ENCODE measurements around the gene PSG6.
"Not testable (repeated sequence)": the region's sequence is repeated elsewhere in the genome, so short reads cannot be mapped to it uniquely, and the experiment has no call there.

PSG6 gene

DNA sequence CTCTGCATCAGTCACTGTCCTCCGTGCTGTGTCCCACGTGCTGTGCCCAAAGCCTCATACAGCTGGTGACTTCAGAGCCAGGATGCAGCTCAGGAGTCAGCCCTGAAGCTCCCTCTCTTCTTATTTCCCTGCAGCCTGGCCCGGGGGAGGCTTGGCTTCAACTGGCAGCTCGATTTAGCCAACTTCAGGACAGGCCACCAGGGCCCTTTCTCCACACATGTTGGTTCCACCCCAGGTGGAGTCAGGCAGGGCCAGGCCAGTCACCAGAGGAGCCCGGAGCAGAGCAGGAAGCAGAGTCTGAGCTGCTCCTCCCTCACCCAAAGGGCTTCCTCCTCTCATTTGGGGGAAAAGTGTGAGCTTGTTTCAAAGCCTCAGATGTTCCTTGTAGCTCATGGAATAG is 11.5 kb downstream of the PSG6 start:
- DNase-seq, result not testable (repeated sequence)

DNA sequence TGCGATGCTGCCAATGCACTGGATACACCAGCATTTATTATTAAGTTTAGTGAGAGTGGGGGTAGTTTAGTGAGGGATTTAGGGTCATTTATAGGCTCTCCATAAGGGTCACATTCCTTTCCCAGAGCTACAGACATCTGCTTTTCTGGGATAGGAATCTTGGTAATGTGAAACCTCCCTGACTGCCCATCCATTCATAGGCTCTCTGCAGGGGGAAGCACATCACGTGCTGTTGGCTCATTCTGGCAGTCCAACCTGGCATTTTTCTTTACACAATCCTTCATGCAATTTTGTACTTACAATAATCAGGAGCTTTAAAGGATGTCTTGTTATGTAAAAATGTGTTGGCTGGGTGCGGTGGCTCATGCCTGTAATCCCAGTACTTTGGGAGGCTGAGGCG is 17.1 kb downstream of the PSG6 start:
- DNase-seq, result not testable (repeated sequence)

DNA sequence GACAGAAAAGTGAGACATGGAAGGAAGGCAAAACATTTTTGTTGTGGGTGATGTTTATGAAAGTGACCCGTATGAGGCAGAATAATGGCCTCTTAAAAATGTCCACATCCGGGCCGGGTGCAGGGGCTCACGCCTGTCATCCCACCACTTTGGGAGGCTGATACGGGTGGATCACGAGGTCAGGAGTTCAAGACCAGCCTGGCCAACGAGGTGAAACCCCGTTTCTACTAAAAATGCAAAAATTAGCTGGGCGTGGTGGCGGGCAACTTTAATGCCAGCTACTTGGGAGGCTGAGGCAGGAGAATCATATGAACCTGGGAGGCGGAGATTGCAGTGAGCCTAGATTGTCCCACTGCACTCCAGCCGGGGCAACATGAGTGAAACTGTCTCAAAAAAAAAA is 18.0 kb downstream of the PSG6 start:
- not testable (repeated sequence) for DNase-seq

DNA sequence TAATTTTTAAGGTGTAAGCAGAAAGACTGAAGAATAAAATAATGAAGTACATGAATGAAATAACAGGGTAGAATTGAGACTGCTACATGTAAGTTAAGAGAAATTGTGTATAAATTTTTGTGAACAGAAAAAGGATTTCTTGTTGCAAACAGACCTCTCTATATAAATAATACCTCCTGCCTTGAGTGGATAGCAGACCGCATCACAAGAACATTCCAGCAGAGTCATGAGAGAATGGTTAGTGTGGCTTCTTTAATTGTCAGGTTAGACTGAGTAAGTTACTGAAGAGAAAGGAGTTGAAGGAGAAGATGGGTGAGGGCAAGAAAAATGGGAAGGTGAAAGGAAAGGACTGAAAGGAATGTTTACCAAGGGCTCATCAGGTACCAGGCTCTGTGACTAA is 18.6 kb downstream of the PSG6 start:
- DNase-seq, result not testable (repeated sequence)

DNA sequence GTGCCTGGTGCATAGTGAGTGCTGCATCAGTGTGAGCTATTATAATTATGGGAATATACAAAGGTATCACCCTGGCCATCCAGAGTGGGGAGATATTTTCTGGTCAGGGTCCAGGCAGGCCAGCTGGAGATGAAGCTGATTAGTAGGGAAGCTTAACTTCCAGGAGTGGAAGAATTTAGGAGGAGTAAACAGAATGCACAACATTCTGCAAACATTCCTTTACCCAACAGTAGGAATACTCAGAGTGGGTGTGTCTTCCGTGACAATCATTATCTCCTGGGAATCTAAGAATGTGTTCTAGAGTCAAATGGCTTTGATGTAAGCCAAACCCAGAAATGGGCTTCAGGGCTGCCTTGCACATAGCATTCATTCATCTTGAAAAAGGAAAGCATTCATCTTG is 19.0 kb downstream of the PSG6 start:
- not testable (repeated sequence) for DNase-seq

DNA sequence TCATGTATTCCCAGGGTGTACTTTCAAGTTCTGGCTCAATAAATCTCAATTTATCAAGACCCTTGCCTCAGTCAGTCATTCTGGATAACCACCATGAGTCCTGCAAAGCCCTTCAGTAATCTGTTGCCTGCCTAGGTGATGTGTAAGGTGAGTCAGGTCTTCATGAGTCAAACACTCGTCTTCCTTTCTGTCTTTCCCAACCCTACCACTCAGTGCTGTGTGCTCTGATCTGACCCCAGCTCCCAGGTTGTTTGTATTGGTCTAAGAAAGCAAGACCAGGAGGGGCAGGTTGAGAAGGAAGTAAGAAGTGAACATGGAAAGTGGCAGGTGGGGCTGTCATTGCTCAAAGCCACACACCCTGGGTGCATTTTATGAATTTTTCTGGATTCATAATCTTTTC is 20.0 kb downstream of the PSG6 start:
- DNase-seq, result not testable (repeated sequence)

DNA sequence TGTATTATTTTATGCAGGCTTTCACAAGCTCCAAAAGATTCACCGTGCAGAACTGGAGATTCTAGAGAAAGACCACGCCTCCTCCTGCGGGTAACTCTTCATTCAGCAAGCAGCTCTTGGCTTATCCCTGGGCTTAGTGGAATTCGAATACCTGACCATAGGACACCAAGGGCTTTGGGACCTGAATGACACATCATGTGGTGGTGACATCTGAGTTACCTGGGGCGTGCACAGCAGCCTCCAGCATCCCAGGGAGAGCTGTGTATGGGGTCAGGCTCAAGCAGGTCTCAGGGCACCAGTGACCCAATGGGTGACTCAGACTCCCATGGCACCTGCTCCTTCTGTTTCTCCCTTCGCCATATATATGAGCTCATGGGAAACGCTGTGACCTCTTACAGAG is 27.2 kb downstream of the PSG6 start:
- DNase-seq, result not testable (repeated sequence)

DNA sequence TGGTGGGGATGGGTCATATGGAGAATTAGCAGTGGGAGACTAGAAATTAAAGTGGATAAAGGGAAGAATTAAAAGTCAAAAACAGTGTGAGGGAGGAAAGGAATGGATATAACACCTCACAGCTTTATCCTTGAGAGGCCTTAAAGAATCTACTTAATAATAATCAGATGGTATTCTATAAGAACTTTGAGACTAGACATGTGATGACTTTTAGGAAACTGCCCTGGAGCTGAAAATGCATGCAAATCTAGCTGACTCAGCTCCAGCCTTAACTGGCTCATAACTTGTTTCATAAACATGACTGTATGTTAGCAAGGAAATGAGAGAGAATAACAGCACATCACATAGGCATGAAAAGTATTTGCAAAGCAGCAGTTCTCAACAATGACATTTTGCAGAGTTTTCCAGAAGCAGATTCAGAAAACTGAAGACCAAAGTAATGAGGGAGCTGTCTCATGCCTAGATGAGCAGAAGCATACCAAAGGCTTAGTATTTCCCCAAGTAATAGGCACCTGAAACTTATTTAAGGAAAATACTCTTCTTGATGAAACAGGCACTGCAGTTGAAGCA is 29.7 kb downstream of the PSG6 start:
- not testable (repeated sequence) for DNase-seq

DNA sequence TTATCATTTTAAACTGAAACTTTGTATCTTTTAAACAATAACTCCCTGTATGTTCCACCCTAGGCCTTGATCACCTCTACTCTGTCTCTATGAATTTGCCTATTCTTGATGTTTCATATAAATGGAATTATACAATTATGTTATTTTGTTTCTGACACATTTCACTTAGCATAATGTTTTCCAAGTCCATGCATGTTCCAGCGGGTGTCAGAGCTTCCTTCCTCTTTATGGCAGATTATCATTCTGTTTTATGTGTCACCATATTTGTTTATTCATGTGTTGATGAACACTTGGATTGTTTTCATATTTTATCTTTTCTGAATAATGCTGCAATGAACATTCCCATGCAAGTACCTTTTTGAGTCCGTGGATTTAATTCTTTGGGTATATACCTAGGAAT is 35.0 kb downstream of the PSG6 start:
- DNase-seq, result not testable (repeated sequence)

DNA sequence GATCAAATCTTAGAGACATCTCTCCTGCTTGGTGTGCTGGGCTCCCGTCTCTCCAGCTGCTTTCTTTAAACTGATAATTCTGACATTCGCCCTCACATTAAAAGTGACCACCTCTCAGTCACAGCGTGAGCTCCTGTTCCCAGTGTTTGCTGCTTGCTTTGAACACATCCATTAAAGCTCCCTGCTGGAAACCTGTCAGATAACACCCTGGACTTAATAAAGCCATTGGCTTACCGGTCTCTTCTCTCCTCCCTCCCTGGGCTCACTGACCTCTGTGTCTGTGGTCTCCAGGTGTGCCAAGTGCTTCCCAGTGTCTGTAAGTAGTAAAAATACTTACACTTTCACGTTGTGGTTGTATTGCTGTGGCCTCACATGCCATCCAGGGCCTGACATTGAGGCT is 35.7 kb downstream of the PSG6 start:
- DNase-seq, result not testable (repeated sequence)

DNA sequence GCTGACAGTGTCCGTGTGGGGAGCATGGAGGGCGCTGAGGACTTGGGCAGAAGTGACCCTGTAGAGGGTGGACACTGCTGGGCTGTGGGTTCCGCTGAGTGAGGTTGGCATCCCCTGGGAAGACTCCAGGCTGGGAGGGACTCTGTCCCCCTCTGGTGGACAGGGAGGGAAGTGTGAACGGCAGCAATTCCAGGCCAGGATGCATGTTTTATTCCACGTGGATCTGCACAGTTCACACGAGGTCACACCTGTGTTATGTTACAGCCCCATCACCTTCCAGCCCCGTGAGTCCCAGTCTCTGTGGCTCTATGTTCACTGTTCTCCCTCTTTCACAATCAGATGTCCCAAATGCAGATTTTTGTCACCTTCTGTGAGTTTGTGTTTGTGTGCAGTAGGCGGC is 36.4 kb downstream of the PSG6 start:
- DNase-seq, result not testable (repeated sequence)

DNA sequence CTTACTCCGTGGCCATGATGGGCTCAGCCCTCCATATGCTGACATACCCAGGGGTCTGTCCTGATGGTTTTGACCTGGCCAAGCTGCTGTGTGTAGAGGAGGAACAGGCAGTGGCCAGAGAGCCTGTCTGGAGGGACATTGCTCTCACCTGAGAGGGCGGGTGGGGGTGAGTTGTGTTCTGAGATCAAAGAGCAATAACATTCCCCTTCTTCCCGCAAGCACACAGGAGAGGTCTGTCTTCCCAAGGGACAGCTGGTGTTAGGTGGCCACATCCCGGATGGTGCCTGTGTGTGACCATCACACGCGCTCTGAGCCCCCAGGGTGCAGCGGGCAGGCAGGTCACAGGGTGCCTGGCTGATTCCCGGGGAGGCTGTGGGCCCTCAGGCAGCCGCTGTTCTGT is 37.1 kb downstream of the PSG6 start:
- not testable (repeated sequence) for DNase-seq

DNA sequence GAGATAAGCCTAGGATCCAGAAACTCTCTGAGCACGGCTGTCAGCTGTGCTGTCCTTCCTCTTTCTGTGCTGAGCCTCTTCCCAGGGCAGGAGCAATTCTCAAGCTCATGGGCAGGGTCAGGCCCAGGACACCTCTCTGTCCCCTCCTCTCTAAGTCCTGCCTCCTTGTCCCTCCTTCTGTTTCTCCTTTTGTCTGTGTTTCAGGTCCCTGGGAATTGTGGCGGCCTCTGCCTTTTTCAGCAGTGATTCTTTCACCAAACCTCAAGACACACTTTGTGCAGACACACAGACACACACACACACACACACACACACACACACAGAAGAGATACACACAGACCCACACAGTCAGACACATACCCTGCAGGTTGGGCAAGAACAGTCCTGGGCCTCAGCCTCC is 38.1 kb downstream of the PSG6 start, which contains the start of gene PSG1:
Gene PSG1 (minus strand): TSS at position 101 of the 400 bp plus-strand sequence. CDS start 132 bp downstream, outside the sequence.
- DNase-seq, result no peak

DNA sequence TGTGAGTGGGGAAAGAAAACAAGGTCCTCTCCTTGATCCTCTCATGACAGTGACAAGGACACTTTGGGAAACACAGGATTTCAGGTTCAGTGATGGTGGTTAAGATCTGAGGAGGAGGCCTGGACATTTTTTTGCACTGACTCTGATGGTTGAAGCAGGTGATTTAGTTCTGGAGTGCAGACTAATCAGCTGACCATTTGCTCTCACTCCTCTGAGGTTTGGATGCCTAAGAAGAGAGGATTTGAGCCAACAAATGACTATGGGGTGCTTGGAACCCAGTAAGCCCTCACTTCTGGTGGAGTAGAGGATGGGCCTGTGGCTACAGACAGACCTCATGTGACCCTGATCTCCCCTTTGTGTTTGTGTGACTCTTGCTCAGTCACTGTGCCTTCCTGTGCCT is 41.1 kb downstream of the PSG6 start:
- not testable (repeated sequence) for DNase-seq

DNA sequence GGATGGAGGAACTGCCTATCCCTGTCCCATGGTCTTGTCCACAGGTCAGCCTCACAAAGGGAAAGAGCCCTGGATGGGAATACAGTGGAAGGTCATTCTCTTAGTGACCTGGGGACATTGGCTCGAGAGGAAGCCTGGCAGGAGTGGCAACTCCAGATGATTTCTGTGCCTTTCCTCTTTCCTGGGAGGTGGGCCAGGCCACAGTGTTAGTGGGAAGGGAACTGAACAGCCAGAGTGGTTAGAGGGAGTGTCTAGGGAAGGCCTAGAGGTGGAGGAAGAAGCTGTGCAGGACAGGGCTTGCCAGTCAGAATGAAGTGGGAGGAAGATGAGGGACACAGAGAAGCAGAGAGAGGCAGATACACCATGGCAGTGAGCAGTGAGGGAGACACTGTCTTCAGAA is 41.8 kb downstream of the PSG6 start:
- DNase-seq, result not testable (repeated sequence)

DNA sequence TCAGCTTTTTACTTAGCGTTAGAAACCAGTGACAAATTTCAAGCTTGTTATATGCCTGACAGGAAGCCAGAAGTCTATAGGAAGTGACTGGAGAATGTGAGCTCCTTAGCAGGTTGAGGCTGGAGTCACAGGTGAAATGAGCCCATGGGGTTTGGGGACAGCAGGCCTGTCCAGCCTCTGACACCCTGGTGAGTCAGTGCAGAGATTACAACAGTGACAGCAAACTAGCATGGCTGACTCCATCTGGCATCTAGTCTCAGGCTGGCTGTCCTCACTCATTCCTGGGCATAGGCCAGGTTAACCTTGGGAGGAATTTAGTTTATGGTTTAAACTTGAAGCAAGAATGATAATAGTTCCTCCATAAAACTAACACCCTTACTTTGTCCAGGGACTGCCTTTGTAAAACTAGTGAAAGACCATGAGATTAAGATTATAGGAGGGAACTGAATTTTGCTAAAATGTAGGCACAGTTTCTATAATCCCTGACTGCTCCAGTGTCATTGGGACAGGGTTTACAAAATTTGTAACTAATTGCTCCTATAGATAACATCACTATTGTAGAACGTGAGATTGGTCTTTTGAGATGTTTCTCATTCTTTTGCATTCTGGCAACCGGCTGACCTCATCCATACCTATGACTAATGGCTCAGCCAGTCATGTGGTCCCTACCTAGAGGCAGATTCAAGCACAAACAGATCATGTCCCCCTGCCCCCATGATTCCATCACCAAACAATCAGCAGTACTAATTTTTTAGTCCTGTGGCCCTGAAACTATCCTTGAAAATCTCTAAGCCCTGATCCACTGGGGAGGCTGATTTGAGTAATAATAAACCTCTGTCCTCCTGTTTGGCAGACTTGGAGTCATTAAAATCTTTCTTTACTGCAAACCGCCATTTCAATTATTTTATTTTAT is 42.5 kb downstream of the PSG6 start:
- DNase-seq, result not testable (repeated sequence)

DNA sequence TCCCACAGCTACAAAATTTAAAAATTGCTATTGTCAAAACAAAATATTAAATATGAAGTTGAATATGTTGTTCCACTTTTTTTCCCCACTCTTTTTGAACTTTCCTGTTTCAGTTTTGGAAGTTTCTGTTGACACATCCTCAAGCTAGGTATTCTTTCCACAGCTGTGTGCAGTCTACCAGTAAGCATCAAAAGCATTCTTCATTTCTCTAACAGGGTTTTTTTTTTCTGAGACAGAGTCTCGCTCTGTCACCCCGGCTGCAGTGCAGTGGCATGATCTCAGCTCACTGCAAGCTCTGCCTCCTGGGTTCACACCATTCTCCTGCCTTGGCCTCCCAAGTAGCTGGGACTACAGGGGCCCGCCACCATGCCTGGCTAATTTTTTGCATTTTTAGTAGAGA is 43.6 kb downstream of the PSG6 start:
- not testable (repeated sequence) for DNase-seq

DNA sequence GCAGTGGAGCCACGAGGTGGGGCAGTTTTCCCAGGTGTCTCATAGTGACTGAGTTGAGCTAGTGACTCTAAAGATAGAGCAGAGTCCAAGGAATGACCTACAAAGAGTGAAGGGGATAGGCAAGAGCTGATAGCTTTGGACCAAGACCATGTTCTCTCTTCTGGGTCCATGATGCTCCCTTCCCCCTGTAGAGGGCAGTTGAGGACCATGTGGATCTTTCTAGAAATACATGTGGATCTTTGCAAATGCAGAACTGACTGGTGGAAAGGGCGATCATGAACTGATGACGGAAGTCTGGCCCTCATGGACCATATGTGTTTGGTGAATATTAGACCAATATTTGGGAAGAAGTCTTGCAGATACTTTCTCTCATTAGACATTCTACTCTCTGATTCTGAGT is 45.1 kb downstream of the PSG6 start:
- no peak for DNase-seq

DNA sequence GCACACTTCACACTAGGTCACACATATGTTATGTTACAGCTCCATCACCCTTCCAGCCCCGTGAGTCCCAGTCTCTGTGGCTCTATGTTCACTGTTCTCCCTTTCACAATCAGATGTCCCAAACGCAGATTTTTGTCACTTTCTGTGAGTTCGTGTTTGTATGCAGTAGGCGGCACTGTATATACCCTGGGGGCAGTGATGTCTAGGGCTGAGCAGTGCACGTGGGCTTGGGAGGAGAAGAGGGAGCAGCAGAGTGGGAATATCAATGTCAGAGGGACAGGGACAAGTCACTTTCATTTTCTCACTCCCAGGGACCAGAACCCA is 60.2 kb downstream of the PSG6 start:
- no peak for DNase-seq

DNA sequence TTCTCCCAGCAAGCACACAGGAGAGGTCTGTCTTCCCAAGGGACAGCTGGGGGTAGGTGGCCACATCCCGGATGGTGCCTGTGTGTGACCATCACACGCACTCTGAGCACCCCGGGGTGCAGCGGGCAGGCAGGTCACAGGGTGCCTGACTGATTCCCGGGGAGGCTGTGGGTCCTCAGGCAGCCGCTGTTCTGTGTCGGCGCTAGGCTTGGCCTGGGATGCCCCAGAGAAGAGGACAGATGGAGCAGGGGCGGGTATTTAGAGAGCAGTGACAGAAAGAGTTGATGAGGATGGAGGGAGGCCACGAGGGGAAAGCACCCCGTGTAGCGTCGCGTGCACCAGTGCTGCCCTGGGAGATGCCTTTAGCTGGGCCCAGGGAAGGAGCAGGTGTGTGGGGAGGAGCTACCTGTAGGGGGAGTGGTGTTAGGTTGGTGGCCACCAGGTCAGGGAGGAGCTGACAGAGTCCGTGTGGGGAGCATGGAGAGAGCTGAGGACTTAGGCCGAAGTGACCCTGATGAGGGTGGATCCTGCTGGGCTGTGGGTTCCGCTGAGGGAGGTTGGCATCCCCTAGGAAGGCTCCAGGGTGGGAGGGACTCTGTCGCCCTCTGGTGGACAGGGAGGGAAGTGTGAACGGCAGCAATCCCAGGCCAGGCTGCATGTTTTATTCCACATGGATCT is 60.7 kb downstream of the PSG6 start:
- DNase-seq, result not testable (repeated sequence)

DNA sequence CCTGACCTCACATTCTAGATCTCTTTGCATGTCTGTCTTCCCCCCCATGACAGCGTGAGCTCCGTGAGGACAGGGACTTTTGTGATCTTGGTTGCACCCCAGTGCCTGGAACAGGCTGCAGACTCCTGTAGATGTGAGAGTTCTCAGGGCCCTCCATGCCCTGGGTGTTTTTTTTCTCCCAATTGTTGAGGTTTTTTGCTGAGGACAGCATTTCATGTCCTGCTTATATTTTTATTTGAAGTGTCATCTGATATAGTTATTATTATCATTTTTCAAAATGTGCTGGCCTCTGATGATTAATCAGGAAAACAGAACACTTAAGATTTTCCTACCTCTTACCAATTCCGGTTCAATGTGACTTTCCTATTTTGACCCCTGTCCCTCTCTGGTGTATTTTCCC is 62.9 kb downstream of the PSG6 start:
- not testable (repeated sequence) for DNase-seq

DNA sequence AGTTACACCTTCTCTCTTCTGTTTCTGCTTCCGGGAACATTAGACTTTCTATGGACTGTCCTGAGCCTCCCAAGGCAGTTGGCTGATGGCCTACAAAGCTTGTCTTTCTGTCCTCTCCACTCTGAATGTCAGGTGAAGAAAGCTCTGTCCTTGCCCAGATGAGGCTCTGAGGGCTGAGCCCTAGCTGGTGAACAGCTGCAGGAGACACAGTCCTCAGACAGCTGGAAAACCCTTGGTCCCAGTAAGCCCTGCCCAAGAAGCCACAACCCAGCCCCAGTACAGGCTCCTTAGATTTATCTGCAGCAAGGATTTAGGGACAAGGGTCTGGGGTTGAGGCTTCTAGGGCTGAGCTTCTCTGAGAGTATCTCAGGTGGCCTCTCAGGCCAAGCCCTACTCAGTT is 64.5 kb downstream of the PSG6 start:
- DNase-seq, result not testable (repeated sequence)

DNA sequence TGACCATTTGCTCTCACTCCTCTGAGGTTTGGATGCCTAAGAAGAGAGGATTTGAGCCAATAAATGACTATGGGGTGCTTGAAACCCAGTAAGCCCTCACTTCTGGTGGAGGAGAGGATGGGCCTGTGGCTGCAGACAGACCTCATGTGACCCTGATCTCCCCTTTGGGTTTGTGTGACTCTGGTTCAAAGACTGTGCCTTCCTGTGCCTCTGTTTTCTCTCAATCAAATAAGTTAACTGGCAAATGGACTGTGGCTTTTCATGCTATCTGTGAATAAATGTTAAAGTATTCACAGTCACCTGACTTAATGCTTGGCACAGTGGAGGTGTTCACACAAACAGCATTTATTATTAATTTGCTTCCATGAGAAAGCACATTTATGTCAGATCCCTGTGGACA is 64.9 kb downstream of the PSG6 start:
- DNase-seq, result not testable (repeated sequence)

Data from activated effector memory CD4-positive, alpha-beta T cell treated with anti-CD3 and anti-CD28 coated beads, Interleukin-2, amount 50 U/mL, for 16 hours (primary cell).